Esophagus squamous epithelium (tissue), 4 donors: ENCODE results near the gene PRKCB.

Experiments
- POLR2A ChIP-seq, 4 donors: fragments of 450-650 bp; IDR thresholded peaks; one replicate each; pipeline ENCODE4 v1.6.1; 2017; ENCODE audit warnings: antibody characterized with exemption in 4 of 4, mild to moderate bottlenecking in 4 of 4, moderate library complexity in 3 of 4
- TF ChIP-seq, protein P1 (sequence below), 6 experiments: fragments of 450-650 bp in 4 of 6; fragments of 200-600 bp in 2 of 6; sonication (generic) in 2 of 6; IDR thresholded peaks; one replicate each; pipeline ENCODE4 v1.5.1; 2016 to 2019; ENCODE audit warnings: antibody characterized with exemption in 6 of 6, mild to moderate bottlenecking in 4 of 6, moderate library complexity in 4 of 6

DNA sequence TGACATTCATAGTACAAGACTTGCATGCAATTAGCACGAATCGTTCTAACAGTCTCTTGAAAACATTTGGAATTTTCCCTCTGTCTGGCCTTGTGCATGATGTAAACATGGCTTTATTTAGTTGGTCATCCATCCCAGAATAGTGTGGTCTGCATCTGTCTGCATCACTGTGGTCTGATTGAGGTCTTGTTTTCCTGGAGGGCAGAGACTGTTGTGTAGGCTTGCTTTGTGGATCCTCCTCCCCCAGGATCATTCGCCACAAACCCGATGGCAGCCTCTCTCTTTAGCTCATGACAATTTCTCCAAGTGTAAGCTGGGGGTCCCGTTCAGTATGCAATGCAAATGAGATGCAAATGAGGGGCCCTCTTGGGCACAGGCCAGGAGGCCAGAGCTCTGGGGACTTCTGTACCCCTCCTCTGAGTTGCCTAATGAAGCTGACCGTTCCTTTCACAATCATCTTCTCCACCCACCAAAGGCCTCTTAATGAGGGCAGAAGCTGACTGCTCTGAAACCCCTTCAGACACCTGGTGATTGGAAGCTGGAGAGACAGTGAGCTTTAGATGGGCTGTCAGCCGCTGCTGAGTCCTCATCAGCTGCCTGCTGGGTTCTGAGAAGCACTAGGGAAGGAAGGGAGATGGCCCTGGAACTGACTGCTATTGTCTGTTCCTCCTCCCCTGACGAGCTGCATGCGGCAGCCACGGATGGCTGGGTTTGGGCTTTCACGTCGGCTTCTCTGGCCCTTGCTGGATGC is 219.1 kb downstream of the PRKCB start:
- TF ChIP-seq, protein P1, sequence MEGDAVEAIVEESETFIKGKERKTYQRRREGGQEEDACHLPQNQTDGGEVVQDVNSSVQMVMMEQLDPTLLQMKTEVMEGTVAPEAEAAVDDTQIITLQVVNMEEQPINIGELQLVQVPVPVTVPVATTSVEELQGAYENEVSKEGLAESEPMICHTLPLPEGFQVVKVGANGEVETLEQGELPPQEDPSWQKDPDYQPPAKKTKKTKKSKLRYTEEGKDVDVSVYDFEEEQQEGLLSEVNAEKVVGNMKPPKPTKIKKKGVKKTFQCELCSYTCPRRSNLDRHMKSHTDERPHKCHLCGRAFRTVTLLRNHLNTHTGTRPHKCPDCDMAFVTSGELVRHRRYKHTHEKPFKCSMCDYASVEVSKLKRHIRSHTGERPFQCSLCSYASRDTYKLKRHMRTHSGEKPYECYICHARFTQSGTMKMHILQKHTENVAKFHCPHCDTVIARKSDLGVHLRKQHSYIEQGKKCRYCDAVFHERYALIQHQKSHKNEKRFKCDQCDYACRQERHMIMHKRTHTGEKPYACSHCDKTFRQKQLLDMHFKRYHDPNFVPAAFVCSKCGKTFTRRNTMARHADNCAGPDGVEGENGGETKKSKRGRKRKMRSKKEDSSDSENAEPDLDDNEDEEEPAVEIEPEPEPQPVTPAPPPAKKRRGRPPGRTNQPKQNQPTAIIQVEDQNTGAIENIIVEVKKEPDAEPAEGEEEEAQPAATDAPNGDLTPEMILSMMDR (IDR thresholded peaks at IDR 0.05) = no peak
- TF ChIP-seq POLR2A (IDR thresholded peaks at IDR 0.05) = no peak
